ENCODE data around the gene RNASE1. TPM values are rescaled to one million over a fixed set of nuclear protein-coding genes. Genes with fewer than 3 reads are reported as not detected.

The RNASE1 gene
- total RNA-seq, 4 donors from 2014 or later: 87.2 to 780 (median 336) TPM

DNA sequence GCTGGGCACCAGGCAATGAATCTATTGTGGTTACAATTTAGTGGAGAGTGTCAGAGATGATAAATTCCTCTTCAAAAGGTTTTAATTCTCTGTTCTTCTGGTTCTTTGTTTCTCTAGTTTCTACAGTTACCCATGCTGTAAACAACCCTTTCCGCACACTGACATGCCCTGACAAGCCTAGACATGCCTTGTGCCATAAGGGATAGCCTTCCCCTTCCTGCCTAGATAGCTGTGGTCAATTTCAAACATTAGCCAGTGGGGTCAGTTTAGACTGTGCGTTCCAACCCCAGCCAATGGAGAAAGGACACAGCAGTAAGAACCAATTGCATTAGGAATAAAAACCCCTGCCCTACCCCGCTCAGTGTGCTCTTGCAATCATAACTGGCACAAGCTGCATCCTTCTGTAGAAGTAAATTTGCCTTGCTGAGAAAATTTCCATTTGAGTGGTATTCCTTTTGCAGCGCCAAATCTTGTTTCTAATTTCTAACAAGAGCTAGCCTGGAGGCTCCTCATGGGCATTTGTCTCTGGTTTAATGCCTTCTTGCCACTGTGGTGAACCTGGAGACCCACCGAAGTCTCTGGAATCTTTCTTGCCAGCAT is 50.6 kb downstream of the RNASE1 start:
- TF ChIP-seq EP300 (IDR thresholded peaks at IDR 0.05) (no peak), POLR2A (IDR thresholded peaks at IDR 0.05) (no peak), POLR2AphosphoS5 (IDR thresholded peaks at IDR 0.05) (no peak)
- TF ChIP-seq, protein P1, sequence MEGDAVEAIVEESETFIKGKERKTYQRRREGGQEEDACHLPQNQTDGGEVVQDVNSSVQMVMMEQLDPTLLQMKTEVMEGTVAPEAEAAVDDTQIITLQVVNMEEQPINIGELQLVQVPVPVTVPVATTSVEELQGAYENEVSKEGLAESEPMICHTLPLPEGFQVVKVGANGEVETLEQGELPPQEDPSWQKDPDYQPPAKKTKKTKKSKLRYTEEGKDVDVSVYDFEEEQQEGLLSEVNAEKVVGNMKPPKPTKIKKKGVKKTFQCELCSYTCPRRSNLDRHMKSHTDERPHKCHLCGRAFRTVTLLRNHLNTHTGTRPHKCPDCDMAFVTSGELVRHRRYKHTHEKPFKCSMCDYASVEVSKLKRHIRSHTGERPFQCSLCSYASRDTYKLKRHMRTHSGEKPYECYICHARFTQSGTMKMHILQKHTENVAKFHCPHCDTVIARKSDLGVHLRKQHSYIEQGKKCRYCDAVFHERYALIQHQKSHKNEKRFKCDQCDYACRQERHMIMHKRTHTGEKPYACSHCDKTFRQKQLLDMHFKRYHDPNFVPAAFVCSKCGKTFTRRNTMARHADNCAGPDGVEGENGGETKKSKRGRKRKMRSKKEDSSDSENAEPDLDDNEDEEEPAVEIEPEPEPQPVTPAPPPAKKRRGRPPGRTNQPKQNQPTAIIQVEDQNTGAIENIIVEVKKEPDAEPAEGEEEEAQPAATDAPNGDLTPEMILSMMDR (IDR thresholded peaks at IDR 0.05): no peak
- WGBS, 2 donors (ENCODE audit: low coverage in 1 of 2): 86 to 89% methylated on average over 4 to 5 of the region's 5 CpGs
- Histone ChIP-seq H3K27ac (no peak overlapping the region), H3K4me1 (no peaks in the 10 kb centered on the region), H3K36me3 (no peaks in the 10 kb centered on the region), H3K27me3 (no peaks in the 10 kb centered on the region), H3K4me3 (no peak overlapping the region), H3K9me3 (peaks cover 0 to 15% (median 0%) of the 10 kb centered on the region in 3 donors)
- no peak for ATAC-seq

Other genes starting within 250 kb of the RNASE1 start
- gene RNASE9, start 241.8 kb downstream of the RNASE1 start, total RNA-seq: under 1 TPM in 1 of 4 donors, not detected in 3; 0.15 TPM
- not detected for gene RNASE11, start 214.8 kb downstream of the RNASE1 start, total RNA-seq
- not detected for gene RNASE12, start 211.5 kb downstream of the RNASE1 start, total RNA-seq
- gene OR6S1, start 161.2 kb downstream of the RNASE1 start, total RNA-seq: not detected
- gene RNASE4, start 118.3 kb downstream of the RNASE1 start, total RNA-seq: 100 to 1,000 TPM in 2 of 4 donors, 10 to 100 TPM in 2; 65.2 to 139 (median 106) TPM
- gene ANG, start 114.1 kb downstream of the RNASE1 start, total RNA-seq: 10 to 100 TPM; 16.8 to 32.0 (median 25.2) TPM
- gene EDDM3A, start 57.0 kb downstream of the RNASE1 start, total RNA-seq: not detected
- gene EDDM3B, start 34.4 kb downstream of the RNASE1 start, total RNA-seq: not detected
- 10 to 100 TPM in 1 of 4 donors, 1 to 10 TPM in 3; 4.0 to 22.5 (median 6.5) TPM for gene RNASE6, start 21.6 kb downstream of the RNASE1 start, total RNA-seq
- gene RNASE3, start 88.5 kb upstream of the RNASE1 start, total RNA-seq: not detected
- 1 to 10 TPM in 2 of 4 donors, under 1 TPM in 1, not detected in 1; 0.93 to 7.2 (median 1.8) TPM for gene RNASE2, start 152.6 kb upstream of the RNASE1 start, total RNA-seq
- 10 to 100 TPM; 25.2 to 94.9 (median 64.1) TPM for gene METTL17, start 187.1 kb upstream of the RNASE1 start, total RNA-seq
- under 1 TPM in 1 of 4 donors, not detected in 3; 0.59 TPM for gene SLC39A2, start 196.4 kb upstream of the RNASE1 start, total RNA-seq
- gene NDRG2, start 222.2 kb upstream of the RNASE1 start, total RNA-seq: 100 to 1,000 TPM; 155 to 259 (median 187) TPM
- gene TPPP2, start 227.4 kb upstream of the RNASE1 start, total RNA-seq: not detected
- not detected for gene RNASE13, start 232.0 kb upstream of the RNASE1 start, total RNA-seq
- under 1 TPM in 1 of 4 donors, not detected in 3; 0.23 TPM for gene RNASE7, start 239.5 kb upstream of the RNASE1 start, total RNA-seq

Measured in gastroesophageal sphincter (tissue), 4 donors.